Lung (tissue), 12 donors: Measurements from ENCODE around the gene PTPRG. TPM values are rescaled to one million over a fixed set of nuclear protein-coding genes. Genes with fewer than 3 reads are reported as not detected.
A peak's percentile ranks its signal among the peaks of the same experiment; 100 is the strongest.

Source experiments
- ATAC-seq: fragments of 200-7000 bp; cut with Tn5 transposase; one replicate; pipeline ENCODE4 v1.9.1; 2020; ENCODE audit warnings: moderate number of reproducible peaks; ENCODE audit not compliant: insufficient read depth, low FRiP score
- DNase-seq, 3 donors: peaks; one replicate each; pipeline ENCODE4 v3.0.0-alpha.2; 2013 to 2017
- H3K27ac ChIP-seq, 2 donors: one replicate each; pipeline ENCODE4 v1.5.1; 2013; ENCODE audit warnings: mild to moderate bottlenecking in 2 of 2, moderate library complexity in 2 of 2, control low read depth in 1 of 2, inconsistent platforms in 1 of 2, low read depth in 1 of 2, low read length in 1 of 2
- H3K27me3 ChIP-seq, 3 donors: one replicate each; pipeline ENCODE4 v1.5.1; 2013; ENCODE audit warnings: low read length in 2 of 3; ENCODE audit not compliant: control insufficient read depth in 3 of 3, insufficient read depth in 3 of 3
- H3K36me3 ChIP-seq, 4 donors: one replicate each; pipeline ENCODE4 v1.5.1; 2013; ENCODE audit warnings: low read length in 4 of 4, mild to moderate bottlenecking in 1 of 4, moderate library complexity in 1 of 4; ENCODE audit not compliant: control insufficient read depth in 4 of 4, insufficient read depth in 4 of 4
- H3K4me1 ChIP-seq, 5 donors: one replicate each; pipeline ENCODE4 v1.5.1; 2013; ENCODE audit warnings: low read length in 5 of 5, mild to moderate bottlenecking in 2 of 5, moderate library complexity in 1 of 5; ENCODE audit not compliant: control insufficient read depth in 5 of 5, insufficient read depth in 5 of 5
- H3K4me3 ChIP-seq: one replicate; pipeline ENCODE4 v1.5.1; 2013; ENCODE audit warnings: mild to moderate bottlenecking, control low read depth, moderate library complexity
- H3K9ac ChIP-seq, 2 donors: one replicate each; pipeline ENCODE4 v1.5.1; 2013; ENCODE audit warnings: low read length in 2 of 2, control low read depth in 1 of 2; ENCODE audit not compliant: insufficient read depth in 1 of 2
- H3K9me3 ChIP-seq, 4 donors: one replicate each; pipeline ENCODE4 v1.5.1; 2013; ENCODE audit warnings: low read length in 3 of 4, mild to moderate bottlenecking in 1 of 4, moderate library complexity in 1 of 4; ENCODE audit not compliant: control insufficient read depth in 4 of 4, insufficient read depth in 3 of 4
- CTCF ChIP-seq: IDR thresholded peaks from 2 replicates; pipeline ENCODE4 v1.5.1; 2012; ENCODE audit warnings: mild to moderate bottlenecking; ENCODE audit errors: control extremely low read depth, extremely low read depth
- WGBS, 2 donors: extraction: QIAGEN DNeasy Blood & Tissue Kit; methylation state at CpG; one replicate each; pipeline ENCODE4 v1.1.7; 2013; 5-methylcytosine and 5-hydroxymethylcytosine counted together
- polyA plus RNA-seq, 2 donors: library from polyadenylated mRNA; stranded (reverse); fragments of 200-250 nt; gene quantifications; one replicate each; pipeline ENCODE4 v1.2.1, GENCODE V29; 2013
- total RNA-seq, 2 donors: library from RNA; depleted of rRNA in 1 of 2; stranded (reverse); fragments of >200 nt in 1 of 2; gene quantifications; one replicate each; pipeline ENCODE4 v1.2.1, GENCODE V29; 2014 to 2021
- donor health status: control.
- donor health status: control.
- donor health status: Bipolar disorder and iron deficiency.
- donor health status: healthy.
- donor health status: DM: yes; HTN: yes; CAD: no.

PTPRG gene
- total and polyA plus RNA-seq, 4 donors, result 8.5 to 131 (median 75.9) TPM

GRCh38 chr3:62259924-62260323, 698.6 kb downstream of the PTPRG start:
- ATAC-seq (no peak), DNase-seq (no peak)
- Histone ChIP-seq H3K27me3 (no peaks in the 10 kb centered on the region), H3K4me1 (peaks cover 0 to 8% (median 2%) of the 10 kb centered on the region in 5 donors), H3K9ac (no peak overlapping the region), H3K36me3 (peaks cover 5 to 11% (median 7%) of the 10 kb centered on the region in 4 donors), H3K9me3 (peaks cover 0 to 2% (median 0%) of the 10 kb centered on the region in 4 donors), H3K27ac (no peak overlapping the region), H3K4me3 (no peak overlapping the region)
- 75% methylated on average over 3 of the region's 3 CpGs for WGBS, 2 donors
- no peak for TF ChIP-seq CTCF

GRCh38 chr3:62260655-62261054, 699.3 kb downstream of the PTPRG start:
- ATAC-seq (no peak), DNase-seq (no peak)
- no peaks in the 10 kb centered on the region for H3K27me3 ChIP-seq
- H3K4me1 ChIP-seq, result peaks cover 0 to 8% (median 2%) of the 10 kb centered on the region in 5 donors
- TF ChIP-seq CTCF, result no peak
- WGBS, 2 donors, result 91 to 94% methylated on average over 1 of the region's 1 CpG
- H3K4me3 ChIP-seq, result no peak overlapping the region
- no peak overlapping the region for H3K27ac ChIP-seq
- peaks cover 0 to 2% (median 0%) of the 10 kb centered on the region in 4 donors for H3K9me3 ChIP-seq
- peaks cover 3 to 11% (median 7%) of the 10 kb centered on the region in 4 donors for H3K36me3 ChIP-seq
- no peak overlapping the region for H3K9ac ChIP-seq

- H3K36me3 ChIP-seq, result peaks cover 3 to 8% (median 7%) of the 10 kb centered on the region in 4 donors
- no peak overlapping the region for H3K9ac ChIP-seq
- no peaks in the 10 kb centered on the region for H3K9me3 ChIP-seq
- no peak for TF ChIP-seq CTCF
- H3K27ac ChIP-seq, result no peak overlapping the region
- ATAC-seq, result no peak
- H3K4me3 ChIP-seq, result no peak overlapping the region
- DNase-seq, result peak in 2 of 3 donors; percentile 26 to 34
- H3K27me3 ChIP-seq, result no peaks in the 10 kb centered on the region
- H3K4me1 ChIP-seq, result peaks cover 0 to 10% (median 2%) of the 10 kb centered on the region in 5 donors
- 81 to 82% methylated on average over 3 of the region's 3 CpGs for WGBS, 2 donors
Observed at GRCh38 chr3:62261121-62261520, 699.8 kb downstream of the PTPRG start.

- Histone ChIP-seq H3K36me3 (peaks cover 3 to 7% (median 7%) of the 10 kb centered on the region in 4 donors), H3K9me3 (no peaks in the 10 kb centered on the region), H3K4me1 (peaks cover 0 to 10% (median 4%) of the 10 kb centered on the region in 5 donors), H3K4me3 (no peak overlapping the region), H3K9ac (no peak overlapping the region), H3K27ac (no peak overlapping the region), H3K27me3 (no peaks in the 10 kb centered on the region)
- ATAC-seq (no peak), DNase-seq (peak in 1 of 3 donors; percentile 17)
- no peak for TF ChIP-seq CTCF
- 73 to 74% methylated on average over 3 of the region's 3 CpGs for WGBS, 2 donors
Observed at GRCh38 chr3:62261736-62262135, 700.4 kb downstream of the PTPRG start.
